ENCODE measurements around the gene SFMBT2.

GRCh38 chr10:7123774-7124173 is 287.1 kb downstream of the SFMBT2 start:
- TF ChIP-seq CTCF (IDR thresholded peaks at IDR 0.05) (no peak), POLR2A (IDR thresholded peaks at IDR 0.05) (no peak)

Data from body of pancreas (tissue), 4 donors.